Smooth muscle cell (in vitro differentiated cells): Measurements from ENCODE around the gene CAMTA1. TPM values are rescaled to one million over a fixed set of nuclear protein-coding genes. Genes with fewer than 3 reads are reported as not detected.

ENCODE experiments used
- DNase-seq: peaks from one replicate; lab custom pipeline; 2025; ENCODE audit not compliant: unreplicated experiment; lab: John Stamatoyannopoulos, UW
- H2AFZ ChIP-seq: fragments of 200-600 bp; sonication (generic); 2 replicates; pipeline ENCODE4 v1.6.0; 2016; ENCODE audit warnings: antibody characterized with exemption, low read depth, mild to moderate bottlenecking
- H3F3A ChIP-seq: fragments of 200-600 bp; sonication (generic); 2 replicates; pipeline ENCODE4 v1.6.0; 2017; ENCODE audit warnings: antibody characterized with exemption, low read depth
- H3K27ac ChIP-seq: fragments of 200-600 bp; sonication (generic); 2 replicates; pipeline ENCODE4 v1.5.1; 2016; ENCODE audit warnings: low read depth, mild to moderate bottlenecking
- H3K27me3 ChIP-seq: fragments of 200-600 bp; sonication (generic); 2 replicates; pipeline ENCODE4 v1.6.1; 2016; ENCODE audit warnings: low read depth, mild to moderate bottlenecking
- H3K36me3 ChIP-seq: fragments of 200-600 bp; sonication (generic); 2 replicates; pipeline ENCODE4 v1.5.1; 2016; ENCODE audit warnings: low read depth
- H3K4me1 ChIP-seq: fragments of 200-600 bp; sonication (generic); 2 replicates; pipeline ENCODE4 v1.5.1; 2016; ENCODE audit warnings: low read depth
- H3K4me2 ChIP-seq: fragments of 200-600 bp; sonication (generic); 2 replicates; pipeline ENCODE4 v1.6.0; 2016; ENCODE audit warnings: mild to moderate bottlenecking
- H3K4me3 ChIP-seq: fragments of 200-600 bp; sonication (generic); 2 replicates; pipeline ENCODE4 v1.5.1; 2016; ENCODE audit warnings: mild to moderate bottlenecking
- H3K79me2 ChIP-seq: fragments of 200-600 bp; sonication (generic); 2 replicates; pipeline ENCODE4 v1.6.0; 2016; ENCODE audit warnings: low read depth, mild to moderate bottlenecking
- H3K9ac ChIP-seq: fragments of 200-600 bp; sonication (generic); 2 replicates; pipeline ENCODE4 v1.6.0; 2016; ENCODE audit warnings: low read depth
- H3K9me3 ChIP-seq: fragments of 200-600 bp; sonication (generic); replicated peaks from 2 replicates; pipeline ENCODE4 v1.5.1; 2016; ENCODE audit warnings: low read depth
- H4K20me1 ChIP-seq: fragments of 200-600 bp; sonication (generic); 2 replicates; pipeline ENCODE4 v1.6.0; 2016; ENCODE audit warnings: low read depth
- CTCF ChIP-seq: fragments of 200-600 bp; sonication (generic); IDR thresholded peaks from 2 replicates; pipeline ENCODE4 v1.5.1; 2017; ENCODE audit warnings: borderline replicate concordance, mild to moderate bottlenecking, antibody characterized with exemption; ENCODE audit not compliant: insufficient read depth, poor library complexity, severe bottlenecking
- WGBS: methylation state at CpG from one replicate; pipeline ENCODE4 v1.1.7; 2016; ENCODE audit warnings: low lambda C conversion rate; 5-methylcytosine and 5-hydroxymethylcytosine counted together
- polyA plus RNA-seq: library from polyadenylated mRNA; unstranded; fragments of >200 nt; fragmentation: Nextera tagmentation; extraction: Ambion mirVana; gene quantifications from 2 replicates; pipeline ENCODE4 v1.2.1, GENCODE V29; 2016
- total RNA-seq: library from RNA; depleted of rRNA; stranded (reverse); fragments of >200 nt; gene quantifications from 2 replicates; pipeline ENCODE4 v1.2.3, GENCODE V29; 2014

The CAMTA1 gene
- total and polyA plus RNA-seq, 2 experiments from 2014 or later: 139 to 145 TPM

GRCh38 chr1:7468248-7468647 lies 683.0 kb downstream of the CAMTA1 start:
- Histone ChIP-seq H3K27ac (no peak overlapping the region), H4K20me1 (no peaks in the 10 kb centered on the region), H3K27me3 (no peaks in the 10 kb centered on the region), H3K9ac (no peak overlapping the region), H3K9me3 (no peaks in the 10 kb centered on the region), H3K4me2 (no peak overlapping the region), H3K79me2 (no peaks in the 10 kb centered on the region), H2AFZ (no peak overlapping the region), H3F3A (no peaks in the 10 kb centered on the region), H3K4me1 (peaks cover 7% of the 10 kb centered on the region), H3K4me3 (no peak overlapping the region), H3K36me3 (no peaks in the 10 kb centered on the region)
- 89% methylated on average over 9 of the region's 9 CpGs for WGBS
- DNase-seq: no peak
- TF ChIP-seq CTCF: no peak

GRCh38 chr1:7469255-7469938 lies 684.1 kb downstream of the CAMTA1 start:
- Histone ChIP-seq H3K4me2 (no peak overlapping the region), H2AFZ (no peak overlapping the region), H3K27ac (peak overlapping the region; percentile 99), H3K4me3 (no peak overlapping the region), H3K36me3 (no peaks in the 10 kb centered on the region), H3K79me2 (no peaks in the 10 kb centered on the region), H4K20me1 (no peaks in the 10 kb centered on the region), H3K9ac (peak overlapping the region; percentile 95), H3K9me3 (no peaks in the 10 kb centered on the region), H3K27me3 (no peaks in the 10 kb centered on the region), H3K4me1 (peaks cover 7% of the 10 kb centered on the region), H3F3A (no peaks in the 10 kb centered on the region)
- DNase-seq: no peak
- TF ChIP-seq CTCF: no peak
- 42% methylated on average over 13 of the region's 13 CpGs for WGBS

GRCh38 chr1:7470904-7471638 lies 685.8 kb downstream of the CAMTA1 start:
- peak; percentile 85 for DNase-seq
- peak overlapping the region; percentile 95 for H3K9ac ChIP-seq
- peaks cover 7% of the 10 kb centered on the region for H3K4me1 ChIP-seq
- 11% methylated on average over 12 of the region's 12 CpGs for WGBS
- no peaks in the 10 kb centered on the region for H3K27me3 ChIP-seq
- H3K79me2 ChIP-seq: no peaks in the 10 kb centered on the region
- peak overlapping the region; percentile 64 for H3K4me2 ChIP-seq
- H4K20me1 ChIP-seq: no peaks in the 10 kb centered on the region
- no peaks in the 10 kb centered on the region for H3K36me3 ChIP-seq
- H3F3A ChIP-seq: no peaks in the 10 kb centered on the region
- no peaks in the 10 kb centered on the region for H3K9me3 ChIP-seq
- peak overlapping the region; percentile 99 for H3K27ac ChIP-seq
- H3K4me3 ChIP-seq: no peak overlapping the region
- TF ChIP-seq CTCF: no peak
- H2AFZ ChIP-seq: no peak overlapping the region

- Histone ChIP-seq H3K36me3 (no peaks in the 10 kb centered on the region), H3F3A (no peaks in the 10 kb centered on the region), H3K9me3 (no peaks in the 10 kb centered on the region), H3K4me1 (peaks cover 8% of the 10 kb centered on the region), H3K79me2 (no peaks in the 10 kb centered on the region), H4K20me1 (no peaks in the 10 kb centered on the region), H3K4me2 (peak overlapping the region; percentile 64), H3K27me3 (no peaks in the 10 kb centered on the region), H3K9ac (peak overlapping the region; percentile 95), H2AFZ (no peak overlapping the region), H3K27ac (peak overlapping the region; percentile 99), H3K4me3 (no peak overlapping the region)
- 28% methylated on average over 14 of the region's 14 CpGs for WGBS
- no peak for DNase-seq
- no peak for TF ChIP-seq CTCF
Measured at GRCh38 chr1:7471836-7472235, 686.6 kb downstream of the CAMTA1 start.
